PC-3 (cell line): ENCODE data around the gene YBX2. TPM values are rescaled to one million over a fixed set of nuclear protein-coding genes. Genes with fewer than 3 reads are reported as not detected.

Source experiments
- ATAC-seq: fragments of 200-7000 bp; cut with Tn5 transposase; 2 replicates; pipeline ENCODE4 v1.9.1; 2020; ENCODE audit warnings: mild to moderate bottlenecking, moderate library complexity
- BruUV-seq: library from RNA; stranded (reverse); fragments of 400-500 nt; replicated peaks from 2 replicates; lab custom pipeline; 2021; lab: Mats Ljungman, UMichigan
- CTCF ChIA-PET: fragments of 300-600 bp; sonication (Branson Sonifier 250); formaldehyde crosslinking; loops from one replicate; lab custom pipeline; 2022; ENCODE audit warnings: antibody characterized with exemption; lab: Charles Lee
- POLR2A ChIA-PET: fragments of 300-600 bp; sonication (Branson Sonifier 250); formaldehyde crosslinking; loops from one replicate; lab custom pipeline; 2022; ENCODE audit warnings: antibody characterized with exemption; ENCODE audit not compliant: unreplicated experiment; lab: Charles Lee
- DNase-seq: peaks from one replicate; pipeline ENCODE4 v3.0.0-alpha.2; 2015
- H2AFZ ChIP-seq: fragments of 300-600 bp; sonication (generic); 2 replicates; pipeline ENCODE4 v1.6.0; 2016; ENCODE audit warnings: antibody characterized with exemption, low read length
- H3F3A ChIP-seq: fragments of 300-600 bp; sonication (generic); one replicate; pipeline ENCODE4 v1.6.0; 2017; ENCODE audit warnings: antibody characterized with exemption, low read length, control low read depth, mild to moderate bottlenecking; ENCODE audit not compliant: unreplicated experiment
- H3K27ac ChIP-seq: fragments of 300-600 bp; sonication (generic); 2 replicates; pipeline ENCODE4 v1.5.1; 2016; ENCODE audit warnings: mild to moderate bottlenecking, low read length
- H3K27me3 ChIP-seq: fragments of 300-600 bp; sonication (generic); 2 replicates; pipeline ENCODE4 v1.6.1; 2016; ENCODE audit warnings: low read length, mixed read lengths
- H3K36me3 ChIP-seq: fragments of 300-600 bp; sonication (generic); 2 replicates; pipeline ENCODE4 v1.6.1; 2016; ENCODE audit warnings: low read depth, mixed run types, low read length, mixed read lengths
- H3K4me1 ChIP-seq: fragments of 300-600 bp; sonication (generic); 2 replicates; pipeline ENCODE4 v1.5.1; 2016; ENCODE audit warnings: low read length; ENCODE audit not compliant: insufficient read depth
- H3K4me2 ChIP-seq: fragments of 300-600 bp; sonication (generic); 2 replicates; pipeline ENCODE4 v1.6.0; 2016; ENCODE audit warnings: low read length
- H3K4me3 ChIP-seq: fragments of 300-600 bp; sonication (generic); 2 replicates; pipeline ENCODE4 v1.5.1; 2016; ENCODE audit warnings: mild to moderate bottlenecking, low read length, mixed read lengths
- H3K79me2 ChIP-seq: fragments of 300-600 bp; sonication (generic); 2 replicates; pipeline ENCODE4 v1.6.1; 2017; ENCODE audit warnings: low read length, mixed read lengths
- H3K9ac ChIP-seq: fragments of 300-600 bp; sonication (generic); 2 replicates; pipeline ENCODE4 v1.6.0; 2016; ENCODE audit warnings: mild to moderate bottlenecking, low read length
- H3K9me2 ChIP-seq: fragments of 300-600 bp; sonication (generic); replicated peaks from 2 replicates; pipeline ENCODE4 v1.6.1; 2016; ENCODE audit warnings: mixed run types, low read length, mixed read lengths
- H3K9me3 ChIP-seq: fragments of 300-600 bp; sonication (generic); 2 replicates; pipeline ENCODE4 v1.6.1; 2016; ENCODE audit warnings: low read length, mixed read lengths
- H4K20me1 ChIP-seq: fragments of 300-600 bp; sonication (generic); 2 replicates; pipeline ENCODE4 v1.6.1; 2016; ENCODE audit warnings: low read length, mixed read lengths
- CTCF ChIP-seq: fragments of 300-600 bp; sonication (generic); conservative IDR thresholded peaks from 2 replicates; pipeline ENCODE4 v1.5.1; 2017; ENCODE audit warnings: antibody characterized with exemption, low read depth, mild to moderate bottlenecking, low read length
- EZH2 ChIP-seq: fragments of 300-600 bp; sonication (generic); IDR thresholded peaks from one replicate; pipeline ENCODE4 v1.6.1; 2017; ENCODE audit warnings: antibody characterized with exemption, mild to moderate bottlenecking, low read length; ENCODE audit not compliant: unreplicated experiment
- EZH2phosphoT487 ChIP-seq: fragments of 300-600 bp; sonication (generic); IDR thresholded peaks from 2 replicates; pipeline ENCODE4 v1.6.1; 2018; ENCODE audit warnings: mild to moderate bottlenecking, antibody characterized with exemption, low read length, borderline replicate concordance
- intact Hi-C: fragments of 100-400 bp; cut with micrococcal nuclease; formaldehyde crosslinking; loops from 2 replicates; pipeline ENCODE4 v1.9.0; 2023
- total RNA-seq: library from RNA; depleted of rRNA; stranded (reverse); fragments of >200 nt; gene quantifications from 2 replicates; pipeline ENCODE4 v1.2.3, GENCODE V29; 2014

Gene YBX2
- total RNA-seq, 1 experiment from 2014 or later = 1.1 TPM

DNA sequence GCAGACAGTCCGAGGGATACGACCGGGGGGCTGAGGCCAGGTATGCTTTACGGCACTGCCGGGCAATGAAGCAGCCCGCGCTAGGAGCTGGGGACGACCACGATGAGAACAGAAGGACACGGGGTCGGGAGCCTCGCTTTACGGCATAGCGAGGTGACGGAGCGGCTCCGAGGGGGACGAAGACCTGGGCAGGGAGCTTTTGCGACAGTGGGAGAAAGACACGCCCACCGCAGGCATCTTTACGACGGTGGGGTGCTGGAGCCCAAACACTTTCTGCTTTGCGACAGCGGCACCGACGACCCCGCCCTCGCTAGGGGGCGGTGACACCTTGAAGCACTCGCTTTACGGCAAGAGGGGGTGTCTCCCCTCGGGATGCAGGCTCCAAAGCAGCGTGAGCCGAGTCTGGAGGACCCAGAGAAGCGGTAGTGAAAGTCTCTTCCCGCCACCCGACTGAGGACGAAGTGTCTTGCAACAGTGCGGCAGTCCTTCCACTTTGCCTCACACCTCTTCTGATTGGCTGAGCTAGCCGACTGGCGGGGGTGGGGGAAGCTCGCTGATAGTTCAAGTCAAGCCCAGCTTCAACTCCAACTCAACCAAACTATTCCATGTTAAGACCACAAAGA, 35.0 kb upstream of the YBX2 start:
- Histone ChIP-seq H3K9ac (peak overlapping the region; percentile 88), H3K4me1 (0 out of 2 replicates have a peak, but pooled peaks cover 6% of the 10 kb centered on the region), H3K27me3 (no peaks in the 10 kb centered on the region), H3K4me2 (peak overlapping the region; percentile 99), H4K20me1 (no peaks in the 10 kb centered on the region), H3K9me3 (no peaks in the 10 kb centered on the region), H3K4me3 (peak overlapping the region; percentile 96), H3K79me2 (peaks cover 16% of the 10 kb centered on the region), H3K27ac (peak overlapping the region; percentile 77), H3K9me2 (no peaks in the 10 kb centered on the region), H3F3A (no peaks in the 10 kb centered on the region), H3K36me3 (no peaks in the 10 kb centered on the region), H2AFZ (peak overlapping the region; percentile 95)
- ChIA-PET CTCF (interaction anchor here (0.6 kb wide), 2 partner anchors 16 to 48 kb away, joined by 3 to 4 read pairs; no protein-coding TSS in a partner anchor), POLR2A (interaction anchor here (0.6 kb wide), 1 partner anchor 103 kb away, joined by 3 read pairs; no protein-coding TSS in a partner anchor)
- peak; percentile 95 for DNase-seq
- ATAC-seq = peak; percentile 71
- TF ChIP-seq CTCF (no peak), EZH2 (no peak), EZH2phosphoT487 (no peak)
- intact Hi-C loops = loop anchor here (2.0 kb wide), 1 partner anchor 21 kb away; no protein-coding TSS in a partner anchor
- TSS peak; percentile 93 for BruUV-seq

DNA sequence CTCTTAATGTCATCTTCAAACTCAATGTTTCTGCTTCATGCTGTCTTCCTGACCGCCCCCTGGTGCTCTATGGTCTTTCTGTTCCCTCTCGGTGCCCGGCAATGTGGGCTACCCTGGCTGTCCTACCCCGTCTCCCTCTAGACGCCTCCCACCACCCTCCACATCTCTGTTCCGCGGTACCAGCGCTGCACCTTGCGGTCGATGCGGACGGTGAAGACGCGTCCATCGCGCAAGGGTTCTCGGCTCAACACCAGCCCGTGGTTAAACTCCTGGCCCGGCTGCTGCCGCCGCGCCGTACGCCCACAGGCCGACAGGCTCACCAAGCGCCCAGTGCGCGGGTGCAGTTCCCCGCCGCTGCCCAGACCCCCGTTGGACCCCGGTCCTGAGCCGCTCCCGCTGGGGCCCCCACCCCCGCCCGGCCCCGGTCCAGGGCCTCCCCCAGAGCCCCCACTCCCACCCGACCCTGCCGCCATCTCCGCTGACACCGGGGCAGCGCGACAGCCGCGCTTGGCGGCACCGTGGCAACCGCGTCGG, 34.5 kb upstream of the YBX2 start, which contains the start of gene NEURL4:
TSS of gene NEURL4 (minus strand) at position 496 of the 534 bp plus-strand sequence. CDS start at position 473, 23 bp downstream.
- Histone ChIP-seq H3K4me3 (peak within 1 kb of the TSS; percentile 96), H3K27me3 (no peaks in the 10 kb centered on the region), H3K79me2 (peaks cover 16% of the 10 kb centered on the region), H3K36me3 (0 out of 2 replicates have a peak, but pooled peaks cover 4% of the 10 kb centered on the region), H2AFZ (peak within 1 kb of the TSS; percentile 95), H3K9me2 (no peaks in the 10 kb centered on the region), H3K4me2 (peak within 1 kb of the TSS; percentile 99), H3K9me3 (no peaks in the 10 kb centered on the region), H3K27ac (peak within 1 kb of the TSS; percentile 77), H3F3A (no peaks in the 10 kb centered on the region), H3K9ac (peak within 1 kb of the TSS; percentile 88), H4K20me1 (no peaks in the 10 kb centered on the region), H3K4me1 (0 out of 2 replicates have a peak, but pooled peaks cover 6% of the 10 kb centered on the region)
- TF ChIP-seq EZH2phosphoT487 = no peak
- no peak for TF ChIP-seq EZH2
- CTCF ChIA-PET = no interaction called here
- DNase-seq = peak; percentile 2
- POLR2A ChIA-PET = no interaction called here
- no TSS peak for BruUV-seq
- intact Hi-C loops = loop anchor here (2.0 kb wide), 1 partner anchor 20 kb away; no protein-coding TSS in a partner anchor
- peak; percentile 27 for ATAC-seq

DNA sequence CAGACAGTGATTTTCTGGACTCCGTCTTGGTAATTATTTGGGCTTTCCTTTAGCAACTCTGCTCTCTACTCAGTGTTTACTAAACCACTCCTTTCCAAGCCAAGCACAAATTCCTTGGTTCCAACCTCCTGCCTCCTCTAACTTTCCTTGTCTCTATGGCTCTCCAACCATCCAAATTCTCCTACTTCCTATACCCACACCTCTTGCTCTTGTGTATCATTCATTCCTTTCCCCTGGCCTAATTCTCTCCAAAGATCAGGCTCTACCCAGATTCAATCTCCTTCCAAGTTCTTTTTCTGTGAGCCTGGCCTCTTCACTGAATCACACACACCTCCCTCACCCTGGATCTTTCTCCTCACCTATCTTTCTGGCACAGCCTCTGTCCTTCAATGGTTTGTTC, 33.6 kb upstream of the YBX2 start:
- ATAC-seq = no peak

More for the DNA sequence above, 33.6 kb upstream of the YBX2 start:
- H3K9ac ChIP-seq = peak overlapping the region; percentile 88
- H3K79me2 ChIP-seq = peaks cover 16% of the 10 kb centered on the region
- DNase-seq = no peak
- H3K9me3 ChIP-seq = no peaks in the 10 kb centered on the region
- no TSS peak for BruUV-seq
- H3K4me2 ChIP-seq = peak overlapping the region; percentile 93
- peak overlapping the region; percentile 96 for H3K4me3 ChIP-seq
- no peaks in the 10 kb centered on the region for H3F3A ChIP-seq
- TF ChIP-seq CTCF (no peak), EZH2phosphoT487 (no peak), EZH2 (no peak)
- H4K20me1 ChIP-seq = no peaks in the 10 kb centered on the region
- no peaks in the 10 kb centered on the region for H3K9me2 ChIP-seq
- H3K27ac ChIP-seq = no peak overlapping the region
- H3K36me3 ChIP-seq = 0 out of 2 replicates have a peak, but pooled peaks cover 11% of the 10 kb centered on the region
- H2AFZ ChIP-seq = no peak overlapping the region
- ChIA-PET CTCF (no interaction called here), POLR2A (no interaction called here)
- H3K4me1 ChIP-seq = 0 out of 2 replicates have a peak, but pooled peaks cover 6% of the 10 kb centered on the region
- H3K27me3 ChIP-seq = no peaks in the 10 kb centered on the region
- intact Hi-C loops = loop anchor here (2.0 kb wide), 1 partner anchor 19 kb away; no protein-coding TSS in a partner anchor
